Articular chondrocyte of knee joint (primary cell): ENCODE measurements around the gene RAB39B. TPM values are rescaled to one million over a fixed set of nuclear protein-coding genes. Genes with fewer than 3 reads are reported as not detected.

Experiments
- small RNA-seq: library from RNA; depleted of rRNA; stranded (forward); fragments of <200 nt; gene quantifications from one replicate; pipeline ENCODE3, GENCODE V24; 2012
- total RNA-seq: library from RNA; depleted of rRNA; stranded (reverse); fragments of >200 nt; gene quantifications from 2 replicates; pipeline ENCODE4 v1.2.3, GENCODE V29; 2012

The RAB39B gene, protein sequence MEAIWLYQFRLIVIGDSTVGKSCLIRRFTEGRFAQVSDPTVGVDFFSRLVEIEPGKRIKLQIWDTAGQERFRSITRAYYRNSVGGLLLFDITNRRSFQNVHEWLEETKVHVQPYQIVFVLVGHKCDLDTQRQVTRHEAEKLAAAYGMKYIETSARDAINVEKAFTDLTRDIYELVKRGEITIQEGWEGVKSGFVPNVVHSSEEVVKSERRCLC
- 0.52 and 0.86 TPM in 2 replicates for total RNA-seq

GRCh38 chrX:155263854-155264628, at the start of gene RAB39B:
RAB39B (minus strand) TSS chrX:155264491; CDS start chrX:155264288, 203 bp downstream.

GRCh38 chrX:155216179-155216939, 47.9 kb downstream of the RAB39B start, which contains the start of gene VBP1:
VBP1 (plus strand) TSS chrX:155216460; CDS start chrX:155216483, 23 bp downstream.

Small RNA genes lying within 50 kb of the gene (small RNA-seq; reads per million reads assigned to genes)
- not detected for gene AC234781.4

Other genes with a start within 250 kb of the RAB39B start
- 16.5 and 18.4 TPM in 2 replicates for gene F8, start 241.8 kb downstream of the RAB39B start, total RNA-seq
- gene FUNDC2, start 237.6 kb downstream of the RAB39B start, total RNA-seq: 60.0 and 70.6 TPM in 2 replicates
- 12.9 and 16.4 TPM in 2 replicates for gene CMC4, start 193.4 kb downstream of the RAB39B start, total RNA-seq
- gene MTCP1, start 193.4 kb downstream of the RAB39B start, total RNA-seq: 5.3 and 6.9 TPM in 2 replicates
- gene BRCC3, start 193.0 kb downstream of the RAB39B start, total RNA-seq: 13.3 and 15.2 TPM in 2 replicates
- gene VBP1, start 48.0 kb downstream of the RAB39B start, total RNA-seq: 63.8 and 67.0 TPM in 2 replicates
- gene CLIC2, start 70.1 kb upstream of the RAB39B start, total RNA-seq: 5.1 and 10.7 TPM in 2 replicates
- not detected in 2 replicates for gene F8A2, start 117.6 kb upstream of the RAB39B start, total RNA-seq
- 1.8 and 2.9 TPM in 2 replicates for gene F8A3, start 194.1 kb upstream of the RAB39B start, total RNA-seq